Stimulated activated CD8-positive, alpha-beta memory T cell treated with anti-CD3 and anti-CD28 coated beads, Interleukin-7, amount 100 ng/mL, for 24 hours (primary cell): ENCODE results near the gene KIRREL3.

Source experiments
- DNase-seq: peaks from one replicate; pipeline ENCODE4 v3.0.0-alpha.2; 2020; ENCODE audit warnings: low read depth

KIRREL3 gene

GRCh38 chr11:126997196-126997595, 3.4 kb downstream of the KIRREL3 start:
- DNase-seq = no peak

- DNase-seq = no peak
Observed at GRCh38 chr11:126996036-126996804, 4.3 kb downstream of the KIRREL3 start.

DNA sequence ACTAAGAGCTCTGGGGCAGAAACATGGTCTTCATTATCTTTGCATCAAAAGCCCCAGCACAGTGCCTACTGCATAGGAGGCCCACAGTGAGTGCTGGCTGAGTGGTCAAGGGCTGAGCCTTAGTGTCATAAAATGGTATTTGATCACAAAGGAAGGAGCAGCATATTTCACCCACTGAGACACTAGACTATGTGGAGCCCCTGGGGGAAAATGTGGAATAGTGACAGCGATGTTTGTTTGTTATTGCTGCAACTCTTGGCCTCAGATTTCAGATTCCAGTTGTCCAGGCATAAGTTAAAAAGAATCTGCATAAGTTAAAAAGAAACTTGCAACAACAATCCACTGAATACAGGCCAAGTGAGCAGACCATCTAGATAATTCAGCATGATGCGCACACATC, 7.0 kb downstream of the KIRREL3 start:
- no peak for DNase-seq

GRCh38 chr11:126992804-126993111, 7.8 kb downstream of the KIRREL3 start:
- DNase-seq = no peak

DNA sequence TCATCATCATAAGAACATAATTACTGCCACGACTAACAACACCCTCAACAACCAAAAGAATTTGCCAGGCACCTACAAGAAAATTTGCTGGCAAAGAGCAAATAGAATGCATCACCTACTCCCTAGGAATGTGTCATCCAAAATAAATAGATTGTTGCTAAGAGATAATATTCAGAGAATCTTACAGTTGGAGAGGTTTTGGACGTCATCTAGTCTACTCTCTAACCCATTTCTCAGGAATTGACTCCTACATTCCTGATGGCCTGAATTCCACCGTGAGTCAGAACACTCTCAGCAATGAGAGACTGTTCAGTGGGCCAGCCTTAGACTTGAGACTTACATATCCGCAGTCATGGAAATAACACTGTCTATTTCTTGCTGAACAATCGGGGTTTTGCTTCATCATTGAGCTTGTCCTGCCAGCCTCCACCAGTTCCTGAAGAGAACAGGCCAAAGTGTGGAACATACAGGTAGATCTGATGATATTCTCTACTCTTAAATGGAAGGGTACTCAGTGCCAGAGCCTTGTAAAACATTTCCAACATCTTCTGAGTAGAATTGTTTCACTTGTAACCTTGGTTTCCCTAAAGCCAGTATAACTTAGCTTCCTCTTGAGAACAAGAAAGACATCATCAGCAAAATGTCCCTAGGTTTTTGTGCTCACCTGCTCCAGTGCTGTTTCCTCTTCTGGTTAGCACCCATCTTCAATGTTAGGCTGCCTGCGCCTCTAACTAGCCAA, 8.3 kb downstream of the KIRREL3 start:
- DNase-seq = no peak

DNA sequence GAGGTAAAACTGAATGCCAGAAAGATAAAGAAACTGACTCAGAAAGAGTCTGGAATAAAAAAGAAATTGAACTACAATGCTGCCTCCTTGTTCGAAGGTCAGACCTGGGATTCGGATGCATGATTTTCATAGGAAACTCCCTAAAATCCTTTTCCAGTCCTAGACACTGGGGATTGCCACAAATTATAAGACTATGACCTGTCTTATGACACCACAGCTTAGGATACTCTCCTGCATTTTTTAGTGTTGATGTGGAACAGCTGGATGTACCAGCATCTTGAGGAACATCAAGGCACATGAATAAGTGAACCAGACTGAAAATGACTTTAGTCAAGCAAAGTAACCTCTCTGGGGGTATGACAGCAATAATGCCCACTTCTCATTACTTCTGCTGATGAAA, 9.0 kb downstream of the KIRREL3 start:
- no peak for DNase-seq

DNA sequence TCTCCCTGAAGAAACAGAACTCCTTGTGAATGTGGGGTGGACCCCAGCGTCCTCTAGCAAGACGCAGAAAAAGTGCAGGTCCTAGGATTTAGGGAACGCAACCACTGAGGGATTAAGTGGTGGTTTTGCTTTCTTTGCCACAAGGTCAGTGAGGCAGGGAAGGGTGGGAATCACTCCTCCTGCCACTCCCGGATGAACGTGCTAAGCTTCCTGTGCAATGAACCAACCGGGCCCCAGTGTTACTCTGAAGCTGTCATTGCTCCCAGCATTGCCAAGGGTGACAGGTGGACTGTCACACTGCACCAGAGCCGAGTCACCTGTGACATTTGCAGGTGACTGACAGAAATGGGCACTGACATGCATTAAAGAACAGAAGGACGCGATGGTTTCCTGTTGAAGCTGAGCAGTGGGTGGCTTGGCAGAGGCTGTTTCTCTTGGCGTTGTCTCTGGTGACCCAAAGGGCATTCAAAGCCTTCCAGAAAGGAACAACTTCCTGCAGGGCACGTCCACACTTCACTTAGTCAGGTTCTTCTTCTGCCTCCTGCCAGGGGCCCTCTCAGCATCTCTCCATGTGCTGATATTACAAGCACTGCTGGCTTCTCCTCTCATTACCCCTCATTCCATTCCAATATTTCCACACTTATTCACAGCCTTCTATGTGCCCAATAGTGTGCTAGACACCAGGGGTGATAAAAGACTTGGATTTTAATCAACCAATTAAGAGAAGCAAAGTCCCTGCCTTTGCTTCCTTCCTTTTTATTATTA, 9.7 kb downstream of the KIRREL3 start:
- no peak for DNase-seq

- peak; percentile 6 for DNase-seq
Observed at GRCh38 chr11:126989942-126990715, 10.4 kb downstream of the KIRREL3 start.

GRCh38 chr11:126988655-126989054, 11.9 kb downstream of the KIRREL3 start:
- no peak for DNase-seq

DNA sequence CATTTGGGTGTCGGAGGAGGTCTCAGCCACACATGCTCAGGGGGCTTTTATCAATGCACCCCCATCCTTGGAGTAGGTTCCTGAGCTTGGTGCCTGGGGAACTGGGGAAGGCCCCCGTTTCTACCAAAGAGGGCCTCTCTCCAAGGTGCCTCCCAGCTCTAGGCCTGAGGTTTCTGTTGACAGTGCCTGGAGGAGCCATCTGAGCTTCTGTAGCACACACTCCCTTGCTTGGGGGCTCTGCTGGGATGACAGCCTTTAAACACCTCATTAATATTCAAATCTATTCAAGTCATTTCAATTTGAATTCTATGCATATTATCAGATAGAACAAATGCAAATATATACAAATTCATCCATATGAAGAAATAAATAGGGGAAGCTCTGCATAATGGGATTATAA, 18.9 kb downstream of the KIRREL3 start:
- DNase-seq = no peak

GRCh38 chr11:126978911-126979310, 21.7 kb downstream of the KIRREL3 start:
- DNase-seq = no peak

- DNase-seq = no peak
Observed at GRCh38 chr11:126978165-126978564, 22.4 kb downstream of the KIRREL3 start.

DNA sequence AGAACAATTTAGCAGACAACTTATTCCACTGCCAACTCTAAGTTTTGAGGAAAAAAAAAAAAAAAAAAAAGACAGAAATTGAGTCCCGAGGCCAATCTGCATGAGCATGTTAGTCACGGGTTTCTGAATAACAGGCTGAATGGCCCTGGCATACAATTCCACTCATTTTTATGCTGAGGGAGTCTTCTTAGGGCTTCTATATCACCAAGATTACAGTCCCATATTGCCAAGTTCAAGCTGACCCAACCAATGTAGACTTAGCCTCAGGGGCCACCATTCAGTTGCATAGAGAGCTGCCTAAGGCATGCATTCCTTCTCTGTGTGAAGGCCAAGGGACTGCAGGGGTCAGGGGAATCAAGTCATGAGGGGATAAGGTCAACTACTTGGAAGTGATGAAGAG, 27.5 kb downstream of the KIRREL3 start:
- no peak for DNase-seq

DNA sequence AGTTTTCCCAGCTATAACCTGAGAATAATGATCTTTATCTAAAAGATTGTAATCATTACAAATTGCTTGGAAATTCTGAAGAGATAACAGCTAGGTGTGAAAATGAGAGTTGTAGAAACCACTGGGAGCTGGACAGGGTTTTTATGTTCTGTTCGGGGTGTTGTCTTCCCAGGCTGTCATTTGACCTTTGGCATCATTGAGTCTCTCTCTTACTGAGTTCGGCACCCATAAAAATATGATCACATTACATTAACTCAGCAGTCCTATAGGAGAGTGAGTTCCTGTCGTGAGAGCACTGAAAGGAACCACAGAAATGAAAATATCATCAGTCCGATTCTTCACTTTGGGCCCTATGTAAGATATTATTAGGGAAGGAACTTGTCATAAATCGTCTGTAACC, 29.3 kb downstream of the KIRREL3 start:
- DNase-seq = no peak

DNA sequence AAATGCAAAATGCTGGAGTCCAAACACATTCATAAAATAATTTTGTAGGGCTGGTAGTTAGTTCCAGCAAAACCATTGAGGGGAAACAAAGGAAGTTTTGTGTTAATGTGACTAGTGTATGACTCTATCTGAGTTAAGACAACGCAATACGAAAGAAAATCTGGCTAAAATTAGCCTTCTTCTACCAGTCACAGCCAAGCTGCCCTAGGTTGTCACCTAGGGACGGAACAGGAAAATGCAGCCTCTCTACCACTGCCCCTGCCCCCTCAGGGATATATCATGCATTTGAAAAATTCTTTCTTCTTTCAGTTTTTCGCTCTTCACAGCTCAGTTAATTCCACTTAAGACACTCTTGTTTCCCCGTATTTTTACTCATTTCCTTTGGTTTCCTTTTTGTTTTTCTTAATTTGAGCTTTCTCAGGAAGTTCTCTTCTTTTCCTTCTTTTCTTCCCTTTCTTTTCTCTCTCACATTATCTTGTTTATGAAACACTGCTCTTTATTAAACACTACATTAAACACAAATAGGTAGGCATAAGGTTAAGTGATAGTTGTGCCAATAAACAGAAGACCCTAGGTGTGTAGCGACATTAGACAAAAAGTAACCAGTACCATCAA, 30.6 kb downstream of the KIRREL3 start:
- no peak for DNase-seq

- no peak for DNase-seq
Observed at GRCh38 chr11:126968915-126969314, 31.7 kb downstream of the KIRREL3 start.

DNA sequence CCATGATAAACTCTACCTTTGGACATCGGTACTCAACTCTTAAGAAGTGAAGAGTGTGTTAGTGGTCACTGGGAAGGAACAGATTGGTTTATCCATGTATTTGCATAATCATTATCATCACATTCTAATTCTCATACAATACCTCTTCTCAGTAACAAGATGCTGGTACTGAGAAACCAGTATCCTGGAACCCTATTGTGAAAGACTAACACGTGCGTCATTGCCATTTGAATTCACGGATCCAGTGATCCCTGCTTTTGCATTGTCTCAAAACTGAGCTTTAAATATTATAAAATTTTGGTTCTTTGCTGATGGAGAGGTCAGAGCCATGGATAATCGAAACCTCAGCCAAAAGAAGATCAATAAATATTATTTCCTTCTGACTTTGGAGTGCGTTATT, 35.2 kb downstream of the KIRREL3 start:
- DNase-seq = no peak

- no peak for DNase-seq
Observed at GRCh38 chr11:126963603-126964363, 36.8 kb downstream of the KIRREL3 start.

DNA sequence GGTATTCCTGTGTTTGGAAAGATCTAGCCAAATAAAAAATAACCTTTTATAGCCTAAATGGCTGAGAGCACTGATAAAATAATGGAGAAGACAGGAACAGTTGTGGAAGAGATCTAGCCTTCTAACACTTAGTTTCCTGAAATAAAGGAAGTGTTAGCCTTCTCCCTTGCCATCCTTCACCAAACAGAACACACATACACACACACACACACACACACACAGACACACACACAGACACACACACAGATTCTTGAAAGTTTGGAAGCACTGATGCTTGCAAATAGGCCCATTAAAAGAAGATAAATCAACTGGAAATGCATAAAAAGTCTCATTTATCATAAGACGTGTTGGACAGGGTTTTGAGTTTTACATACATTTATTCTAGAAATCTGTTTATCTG, 37.5 kb downstream of the KIRREL3 start:
- no peak for DNase-seq

DNA sequence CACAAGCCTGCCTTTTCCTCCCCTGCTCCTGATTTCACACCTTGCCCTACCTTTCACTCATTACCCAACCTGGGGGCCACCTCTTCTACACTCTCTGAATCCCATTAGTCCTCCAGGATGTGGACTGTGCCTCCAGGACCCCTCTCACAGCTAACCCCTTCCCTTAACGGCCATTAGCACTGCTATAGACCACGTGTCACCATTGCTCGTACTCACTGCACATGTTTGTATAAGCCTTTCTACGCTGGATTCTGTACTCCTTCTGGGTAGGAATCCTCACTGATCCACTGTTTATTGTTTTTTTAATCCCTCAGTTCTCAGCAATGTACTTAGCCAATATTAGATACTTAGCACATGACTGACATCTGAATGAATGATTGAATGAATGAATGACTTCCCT, 40.9 kb downstream of the KIRREL3 start:
- DNase-seq = no peak

DNA sequence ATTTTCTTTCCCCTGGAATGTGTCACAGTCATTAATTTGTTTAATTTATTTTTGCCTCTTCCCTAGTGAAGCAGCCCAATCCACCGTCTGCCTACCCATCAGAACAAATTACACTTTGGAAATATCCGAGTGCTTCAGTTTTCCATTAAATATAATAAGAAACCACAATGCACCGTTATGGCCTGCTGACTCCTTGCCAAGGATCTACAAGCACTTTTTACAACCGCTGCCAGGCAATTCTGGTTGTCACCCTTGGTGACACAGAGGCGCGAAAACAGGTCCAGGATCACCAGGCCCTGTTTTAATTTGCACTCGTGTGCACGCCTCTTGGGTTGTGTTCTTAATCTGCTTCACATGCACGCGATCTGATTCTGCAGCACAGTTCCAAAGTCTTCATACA, 43.9 kb downstream of the KIRREL3 start:
- DNase-seq = no peak
